H9 (cell line): ENCODE data around the gene DPF3. TPM values are rescaled to one million over a fixed set of nuclear protein-coding genes. Genes with fewer than 3 reads are reported as not detected.

Experiments
- DNase-seq: peaks from one replicate; pipeline ENCODE4 v3.0.0-alpha.2; 2017
- H2AFZ ChIP-seq: one replicate; pipeline ENCODE4 v1.6.1; 2013; ENCODE audit warnings: mild to moderate bottlenecking, low read length, control low read depth, moderate library complexity
- H2AK5ac ChIP-seq: 2 replicates; pipeline ENCODE4 v1.6.1; 2013; ENCODE audit warnings: low read length, control low read depth, mixed read lengths; ENCODE audit not compliant: insufficient read length
- H2BK120ac ChIP-seq: one replicate; pipeline ENCODE4 v1.6.1; 2013; ENCODE audit warnings: low read depth, mild to moderate bottlenecking, low read length, control low read depth, inconsistent platforms; ENCODE audit not compliant: poor library complexity, severe bottlenecking
- H2BK12ac ChIP-seq: 2 replicates; pipeline ENCODE4 v1.6.1; 2013; ENCODE audit warnings: low read length, control low read depth, mixed read lengths, low read depth; ENCODE audit not compliant: insufficient read length
- H2BK15ac ChIP-seq: 2 replicates; pipeline ENCODE4 v1.6.1; 2013; ENCODE audit warnings: low read depth, low read length, control low read depth
- H2BK20ac ChIP-seq: one replicate; pipeline ENCODE4 v1.6.1; 2013; ENCODE audit warnings: low read depth, mild to moderate bottlenecking, low read length, control low read depth, inconsistent platforms; ENCODE audit not compliant: poor library complexity, severe bottlenecking
- H2BK5ac ChIP-seq: 2 replicates; pipeline ENCODE4 v1.6.1; 2013; ENCODE audit warnings: low read length, control low read depth, mixed read lengths; ENCODE audit not compliant: insufficient read length
- H3K14ac ChIP-seq: 2 replicates; pipeline ENCODE4 v1.6.1; 2013; ENCODE audit warnings: low read length, control low read depth; ENCODE audit not compliant: insufficient read depth
- H3K18ac ChIP-seq: 2 replicates; pipeline ENCODE4 v1.6.1; 2013; ENCODE audit warnings: low read depth, mild to moderate bottlenecking, mixed read lengths, low read length, control low read depth; ENCODE audit not compliant: insufficient read length
- H3K23ac ChIP-seq: 2 replicates; pipeline ENCODE4 v1.6.1; 2013; ENCODE audit warnings: low read length, control low read depth, mixed read lengths, low read depth; ENCODE audit not compliant: insufficient read length
- H3K23me2 ChIP-seq: 2 replicates; pipeline ENCODE4 v1.6.1; 2013; ENCODE audit warnings: low read depth, mild to moderate bottlenecking, mixed read lengths, low read length, control low read depth; ENCODE audit not compliant: insufficient read length, poor library complexity, severe bottlenecking
- H3K27ac ChIP-seq: 2 replicates; pipeline ENCODE4 v1.5.1; 2013; ENCODE audit warnings: low read length, control low read depth, mixed read lengths, low read depth; ENCODE audit not compliant: insufficient read length
- H3K27me3 ChIP-seq: 2 replicates; pipeline ENCODE4 v1.6.1; 2013; ENCODE audit warnings: low read length, control low read depth, inconsistent platforms; ENCODE audit not compliant: insufficient read depth
- H3K4ac ChIP-seq: 2 replicates; pipeline ENCODE4 v1.6.1; 2013; ENCODE audit warnings: low read depth, mild to moderate bottlenecking, control low read depth, inconsistent platforms, low read length, moderate library complexity
- H3K4me1 ChIP-seq: 2 replicates; pipeline ENCODE4 v1.6.1; 2013; ENCODE audit warnings: low read length, control low read depth, inconsistent platforms; ENCODE audit not compliant: insufficient read depth
- H3K4me2 ChIP-seq: 2 replicates; pipeline ENCODE4 v1.6.1; 2013; ENCODE audit warnings: low read length, control low read depth, mixed read lengths; ENCODE audit not compliant: insufficient read length, insufficient read depth
- H3K56ac ChIP-seq: 2 replicates; pipeline ENCODE4 v1.6.1; 2013; ENCODE audit warnings: low read depth, mild to moderate bottlenecking, mixed read lengths, low read length, control low read depth; ENCODE audit not compliant: insufficient read length
- H3K79me1 ChIP-seq: 2 replicates; pipeline ENCODE4 v1.6.1; 2013; ENCODE audit warnings: low read depth, mild to moderate bottlenecking, moderate library complexity, low read length, control low read depth, inconsistent platforms; ENCODE audit not compliant: insufficient read depth, poor library complexity, severe bottlenecking
- H3K79me2 ChIP-seq: 2 replicates; pipeline ENCODE4 v1.6.1; 2013; ENCODE audit warnings: low read length, control low read depth, inconsistent platforms; ENCODE audit not compliant: insufficient read depth
- H3K9ac ChIP-seq: 2 replicates; pipeline ENCODE4 v1.6.1; 2013; ENCODE audit warnings: low read length, control low read depth, mixed read lengths; ENCODE audit not compliant: insufficient read length; ENCODE audit errors: extremely low read depth
- H3K9me3 ChIP-seq: one replicate; pipeline ENCODE4 v1.6.1; 2013; ENCODE audit warnings: low read depth, low read length, inconsistent platforms; ENCODE audit not compliant: control insufficient read depth
- H3T11ph ChIP-seq: one replicate; pipeline ENCODE4 v1.6.1; 2013; ENCODE audit warnings: mild to moderate bottlenecking, low read length, control low read depth, inconsistent platforms
- H4K20me1 ChIP-seq: one replicate; pipeline ENCODE4 v1.6.1; 2013; ENCODE audit not compliant: control insufficient read depth, insufficient read length, insufficient read depth
- H4K5ac ChIP-seq: 2 replicates; pipeline ENCODE4 v1.6.1; 2013; ENCODE audit warnings: low read depth, mild to moderate bottlenecking, mixed read lengths, low read length, control low read depth; ENCODE audit not compliant: insufficient read length
- H4K8ac ChIP-seq: replicated peaks from 2 replicates; pipeline ENCODE4 v1.6.1; 2013; ENCODE audit warnings: low read length, control low read depth, mixed read lengths, low read depth; ENCODE audit not compliant: insufficient read length
- H4K91ac ChIP-seq: 2 replicates; pipeline ENCODE4 v1.6.1; 2013; ENCODE audit warnings: low read depth, mild to moderate bottlenecking, moderate library complexity, mixed read lengths, low read length, control low read depth; ENCODE audit not compliant: insufficient read length
- H3K27ac Mint-ChIP-seq, 3 experiments: 2 replicates in 2 of 3; 3 replicates in 1 of 3; pipeline ENCODE4 v1.8.0; 2020 to 2021; ENCODE audit warnings: mixed read lengths in 3 of 3, mild to moderate bottlenecking in 1 of 3, moderate library complexity in 1 of 3
- H3K27me3 Mint-ChIP-seq: 2 replicates; pipeline ENCODE4 v1.8.0; 2021; ENCODE audit warnings: low read depth, mild to moderate bottlenecking, moderate library complexity, mixed read lengths
- H3K36me3 Mint-ChIP-seq, 3 experiments: 2 replicates in 2 of 3; 3 replicates in 1 of 3; pipeline ENCODE4 v1.8.0; 2020 to 2021; ENCODE audit warnings: low read depth in 3 of 3, mixed read lengths in 3 of 3; ENCODE audit not compliant: insufficient read depth in 1 of 3
- H3K4me1 Mint-ChIP-seq, 2 experiments: 2 replicates each; pipeline ENCODE4 v1.8.0; 2020; ENCODE audit warnings: mixed read lengths in 2 of 2
- H3K4me3 Mint-ChIP-seq, 2 experiments: 2 replicates in 1 of 2; 3 replicates in 1 of 2; pipeline ENCODE4 v1.8.0; 2020 to 2021; ENCODE audit warnings: mild to moderate bottlenecking in 2 of 2, mixed read lengths in 2 of 2, moderate library complexity in 1 of 2
- H3K9me3 Mint-ChIP-seq, 2 experiments: 2 replicates in 1 of 2; 3 replicates in 1 of 2; pipeline ENCODE4 v1.8.0; 2020; ENCODE audit warnings: mild to moderate bottlenecking in 2 of 2, mixed read lengths in 2 of 2, moderate library complexity in 1 of 2
- CTCF ChIP-seq: fragments of 200-600 bp; sonication (generic); conservative IDR thresholded peaks from 3 replicates; pipeline ENCODE4 v1.8.0; 2021; ENCODE audit warnings: antibody characterized with exemption, mild to moderate bottlenecking
- WGBS: extraction: QIAGEN DNeasy Blood & Tissue Kit; methylation state at CpG from one replicate; pipeline ENCODE4 v1.1.7; 2013; ENCODE audit warnings: missing lambda C conversion rate, low lambda C conversion rate, mixed read lengths; ENCODE audit not compliant: insufficient read length; ENCODE audit errors: extremely low coverage; 5-methylcytosine and 5-hydroxymethylcytosine counted together
- total RNA-seq: library from RNA; stranded (reverse); gene quantifications from 2 replicates; pipeline ENCODE4 v1.2.1, GENCODE V29; 2021

Gene DPF3
- total RNA-seq, 1 experiment from 2014 or later = not detected

GRCh38 chr14:72665259-72665658 lies 228.6 kb downstream of the DPF3 start:
- no peak overlapping the region for H3K4me3 Mint-ChIP-seq
- no CpG with 5 or more reads among the region's 3 CpGs for WGBS
- H3K23ac ChIP-seq = no peak overlapping the region
- no peaks in the 10 kb centered on the region for H3K79me2 ChIP-seq
- no peaks in the 10 kb centered on the region for H3K9me3 Mint-ChIP-seq
- H3K27ac ChIP-seq = no peak overlapping the region
- peaks cover 3 to 8% of the 10 kb centered on the region in 2 experiments; a peak in 3 of 4 replicates for H3K4me1 Mint-ChIP-seq
- no peak overlapping the region for H3T11ph ChIP-seq
- H2AFZ ChIP-seq = no peak overlapping the region
- no peaks in the 10 kb centered on the region for H3K9me3 ChIP-seq
- no peak overlapping the region for H2BK5ac ChIP-seq
- no peak overlapping the region for H2AK5ac ChIP-seq
- H3K27me3 ChIP-seq = no peaks in the 10 kb centered on the region
- no peak overlapping the region for H3K14ac ChIP-seq
- H3K4me2 ChIP-seq = no peak overlapping the region
- no peak overlapping the region for H4K91ac ChIP-seq
- H4K20me1 ChIP-seq = no peaks in the 10 kb centered on the region
- H2BK20ac ChIP-seq = no peak overlapping the region
- no peak overlapping the region for H2BK15ac ChIP-seq
- H3K36me3 Mint-ChIP-seq = no peaks in the 10 kb centered on the region
- no peak overlapping the region for H3K4ac ChIP-seq
- no peaks in the 10 kb centered on the region for H3K4me1 ChIP-seq
- no peaks in the 10 kb centered on the region for H3K23me2 ChIP-seq
- no peak for TF ChIP-seq CTCF
- H3K27ac Mint-ChIP-seq = no peak overlapping the region
- H4K8ac ChIP-seq = no peak overlapping the region
- H2BK12ac ChIP-seq = no peak overlapping the region
- H3K79me1 ChIP-seq = no peaks in the 10 kb centered on the region
- H3K9ac ChIP-seq = no peak overlapping the region
- peaks cover 3% of the 10 kb centered on the region; the same call in 1 of the 2 replicates for H3K27me3 Mint-ChIP-seq
- no peak overlapping the region for H2BK120ac ChIP-seq
- DNase-seq = no peak
- H4K5ac ChIP-seq = no peak overlapping the region
- H3K56ac ChIP-seq = no peak overlapping the region
- no peak overlapping the region for H3K18ac ChIP-seq
